Right lung (tissue), 10 donors: ENCODE data around the gene CBLN1. TPM values are rescaled to one million over a fixed set of nuclear protein-coding genes. Genes with fewer than 3 reads are reported as not detected.

Source experiments
- DNase-seq, 2 donors: peaks; one replicate each; pipeline ENCODE4 v3.0.0-alpha.2; 2013
- long read RNA-seq, 8 donors: transcript quantifications; one replicate each; lab custom pipeline, GENCODE V29; 2026
- polyA plus RNA-seq, 5 donors: library from polyadenylated mRNA; unstranded; fragments of 120-200 nt; gene quantifications; one replicate each; pipeline versions ENCODE4 v1.2.1 to v1.2.3, GENCODE V29; 2013; ENCODE audit warnings: inconsistent platforms in 1 of 5, low replicate concordance in 1 of 5; ENCODE audit not compliant: insufficient read length in 5 of 5, insufficient read depth in 1 of 5

CBLN1 gene
- polyA plus RNA-seq = under 1 TPM; 0.08 to 0.78 (median 0.22) TPM
- long read RNA-seq, donor 1 = 0 reads
- long read RNA-seq, donor 2 = 0 reads
- long read RNA-seq, donor 3 = 0 reads
- long read RNA-seq, donor 4 = 0 reads
- long read RNA-seq, donor 5 = 0 reads
- long read RNA-seq, donor 6 = 0 reads
- long read RNA-seq, donor 7 = 0 reads
- long read RNA-seq, donor 8 = 0 reads

GRCh38 chr16:49281480-49281842 lies at the start of gene CBLN1:
Gene CBLN1, minus strand, starts transcription at chr16:49281838. Its CDS starts 373 bp downstream, at chr16:49281465.
- no peak for DNase-seq

DNA sequence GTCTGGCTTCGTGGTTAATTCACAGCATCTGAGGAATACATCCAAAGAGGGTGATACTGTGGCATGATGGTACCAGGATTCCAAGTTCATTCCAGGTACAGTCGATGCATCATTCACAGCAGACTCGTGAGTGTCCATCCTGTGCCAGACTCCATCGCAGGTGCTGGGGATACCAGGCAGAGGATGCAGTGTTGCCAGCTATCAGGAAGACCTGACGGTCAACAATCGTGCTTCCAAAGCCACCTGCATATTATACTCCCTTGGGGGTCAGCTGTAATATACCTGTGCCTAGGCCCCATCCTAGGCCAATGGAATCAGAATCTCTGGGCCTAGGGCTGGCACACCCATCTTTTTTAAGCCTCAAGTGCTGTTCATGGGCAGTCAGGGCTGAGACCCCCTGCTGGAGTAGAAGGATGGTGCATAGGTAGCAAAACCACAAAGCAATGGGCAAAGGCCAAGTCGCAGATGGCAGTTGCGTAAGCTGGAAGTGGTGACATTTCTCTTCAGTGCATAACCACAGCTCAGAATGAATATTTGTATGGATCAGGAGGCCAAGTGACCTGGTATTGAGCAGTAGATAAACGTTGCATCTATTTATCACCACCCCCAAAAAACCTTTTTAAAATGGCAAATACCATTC lies 49.0 kb upstream of the CBLN1 start:
- no peak for DNase-seq

DNA sequence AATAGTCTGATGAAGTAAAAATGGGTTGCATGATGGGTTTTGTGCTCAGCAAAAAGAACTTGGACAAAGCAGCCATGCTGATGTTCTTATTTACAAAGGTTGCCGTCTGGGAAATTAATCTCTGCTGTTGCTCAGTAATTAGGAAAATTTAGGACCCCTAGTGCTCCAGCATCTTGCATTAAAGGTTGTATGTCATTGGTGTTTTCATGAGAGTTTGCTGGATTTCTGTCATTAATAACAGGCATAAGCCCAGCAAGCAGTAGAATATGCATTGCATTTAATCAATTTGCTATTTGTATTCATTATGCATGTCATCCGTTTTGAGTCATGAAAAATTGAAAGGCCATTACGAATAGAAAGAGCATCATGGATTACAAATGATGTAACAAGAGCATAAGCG lies 46.7 kb upstream of the CBLN1 start:
- no peak for DNase-seq

DNA sequence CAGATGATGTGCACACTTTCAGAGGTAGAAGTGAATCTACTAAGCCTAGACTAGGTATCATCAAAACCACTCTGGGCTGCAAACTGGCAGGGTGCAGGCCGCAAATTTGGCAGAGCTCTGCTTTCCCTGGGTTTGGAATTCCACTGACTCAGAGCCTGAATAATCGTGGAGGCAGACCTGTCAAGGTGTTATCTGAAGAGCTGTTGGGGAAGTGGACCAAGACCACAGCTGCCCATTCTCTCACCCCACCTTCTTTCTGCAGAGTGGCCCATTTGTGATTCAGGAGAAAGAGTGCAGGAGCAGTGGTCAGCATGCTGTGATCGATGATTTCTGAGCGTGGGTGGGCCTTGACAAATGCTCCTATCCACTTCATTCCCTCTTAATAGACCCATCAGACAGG lies 45.8 kb upstream of the CBLN1 start:
- DNase-seq = no peak

GRCh38 chr16:49324703-49325102 lies 43.1 kb upstream of the CBLN1 start:
- no peak for DNase-seq

DNA sequence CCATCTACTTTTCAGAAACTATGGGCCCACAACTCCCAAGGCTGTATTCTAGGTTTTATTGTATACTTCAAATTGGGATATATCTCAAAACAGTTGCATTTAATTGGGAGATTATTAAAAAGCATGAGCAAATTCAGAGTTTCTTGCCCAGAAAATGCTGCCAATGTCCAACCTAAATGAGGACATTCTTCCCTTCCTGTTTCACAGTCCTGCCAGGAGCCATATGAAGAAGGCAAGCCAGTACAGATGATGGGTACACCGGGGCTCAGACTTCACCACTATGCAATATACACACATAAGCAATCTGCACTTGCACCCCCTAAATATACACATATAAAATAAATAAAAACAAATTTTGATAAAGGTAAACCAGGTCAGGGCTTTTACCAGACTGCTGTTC lies 34.0 kb upstream of the CBLN1 start:
- DNase-seq = no peak

- no peak for DNase-seq
These were observed 30.8 kb upstream of the CBLN1 start for GRCh38 chr16:49312389-49312985.

DNA sequence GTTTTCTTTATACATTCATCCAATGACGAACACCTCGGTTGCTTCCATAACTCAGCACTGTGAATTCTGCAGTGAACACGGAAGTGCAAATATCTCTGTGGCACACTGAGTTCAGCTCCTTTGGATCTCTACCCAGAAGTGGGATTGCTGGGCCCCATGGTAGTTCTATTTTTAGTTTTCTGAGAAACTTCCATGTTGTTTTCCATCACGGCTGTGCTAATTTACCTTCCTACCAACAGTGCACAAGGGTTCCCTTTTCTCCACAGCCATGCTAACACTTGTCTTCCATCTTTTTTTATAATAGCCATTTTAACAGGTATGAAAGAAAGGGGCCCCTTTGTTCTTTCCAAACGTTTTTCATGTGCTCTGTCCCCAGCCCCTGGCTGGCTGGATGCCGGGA lies 30.2 kb upstream of the CBLN1 start:
- DNase-seq = no peak

GRCh38 chr16:49307176-49307575 lies 25.5 kb upstream of the CBLN1 start:
- DNase-seq = no peak

DNA sequence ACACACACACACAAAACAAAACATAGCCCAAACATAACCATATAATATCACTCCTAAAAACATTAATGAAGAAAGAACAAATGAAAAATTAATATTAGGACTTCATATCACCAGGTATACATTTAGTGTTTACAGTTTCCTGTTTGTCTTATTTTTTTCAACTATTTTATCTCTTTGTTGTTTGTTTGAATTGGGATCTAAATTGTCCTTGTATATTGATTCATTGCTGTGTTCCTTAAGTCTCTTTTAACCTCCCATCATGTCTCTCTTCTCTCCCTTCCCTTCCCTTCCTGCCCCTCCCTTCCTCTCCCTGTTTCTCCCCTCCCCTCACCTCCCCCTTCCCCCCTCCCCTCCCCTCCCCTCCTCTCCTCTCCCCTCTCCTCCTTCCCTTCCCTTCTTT lies 23.8 kb upstream of the CBLN1 start:
- DNase-seq = no peak

DNA sequence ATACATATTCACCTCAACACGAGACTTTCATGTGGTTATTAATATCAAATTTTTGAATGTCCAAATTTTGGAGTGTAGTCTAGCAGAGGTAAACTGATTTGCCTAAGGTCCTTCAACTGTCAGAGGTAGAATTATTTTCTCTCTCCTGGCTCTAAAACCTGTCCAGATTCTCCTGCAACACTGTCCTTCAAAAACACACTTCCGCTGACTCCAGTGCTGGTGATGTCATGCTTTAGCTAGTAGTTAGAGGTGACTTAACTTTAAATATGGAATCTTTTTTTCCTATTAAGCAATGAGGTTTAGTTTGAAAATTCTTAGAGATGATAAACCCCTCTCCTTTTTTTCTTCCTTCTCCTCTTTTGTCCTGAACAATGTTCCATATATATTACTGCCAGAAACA lies 10.8 kb upstream of the CBLN1 start:
- DNase-seq = no peak

- no peak for DNase-seq
These were observed 5.9 kb upstream of the CBLN1 start for GRCh38 chr16:49287572-49287971.

GRCh38 chr16:49284962-49285361 lies 3.3 kb upstream of the CBLN1 start:
- DNase-seq = no peak

GRCh38 chr16:49283376-49284049 lies 1.9 kb upstream of the CBLN1 start:
- DNase-seq = no peak

DNA sequence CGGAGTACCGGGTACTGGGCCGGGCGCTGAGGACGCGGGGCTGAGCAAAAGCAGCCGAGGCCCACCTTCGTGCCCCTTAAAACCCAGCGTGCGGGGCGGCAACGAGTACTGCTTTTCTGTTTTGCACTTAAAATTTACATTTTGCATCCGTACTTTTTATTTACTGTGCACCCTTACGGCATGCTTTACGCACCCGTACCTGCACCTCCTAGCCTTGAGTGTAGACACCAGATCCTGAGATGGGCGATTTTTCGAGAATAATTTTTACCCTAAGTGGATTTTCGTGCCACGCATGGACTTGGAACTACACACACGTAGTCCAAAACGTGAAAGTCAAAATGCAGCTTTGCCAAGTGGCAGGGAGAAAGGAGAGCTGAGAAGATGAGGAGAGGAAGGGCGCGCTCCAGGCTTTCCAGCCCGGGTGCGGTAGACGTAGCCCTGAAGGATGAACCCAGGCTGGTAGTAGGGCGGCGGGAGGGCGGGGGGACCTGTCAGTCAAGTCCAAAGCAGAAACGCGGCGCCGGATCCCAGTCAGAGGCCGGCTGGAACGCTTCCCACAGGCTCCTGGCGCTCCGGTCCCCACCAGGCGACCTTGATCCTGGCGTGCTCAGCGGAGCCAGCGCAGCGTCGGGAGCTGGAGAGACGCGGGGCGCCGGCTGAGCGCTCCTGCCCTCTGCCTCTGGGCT lies 1.2 kb upstream of the CBLN1 start:
- DNase-seq = no peak

DNA sequence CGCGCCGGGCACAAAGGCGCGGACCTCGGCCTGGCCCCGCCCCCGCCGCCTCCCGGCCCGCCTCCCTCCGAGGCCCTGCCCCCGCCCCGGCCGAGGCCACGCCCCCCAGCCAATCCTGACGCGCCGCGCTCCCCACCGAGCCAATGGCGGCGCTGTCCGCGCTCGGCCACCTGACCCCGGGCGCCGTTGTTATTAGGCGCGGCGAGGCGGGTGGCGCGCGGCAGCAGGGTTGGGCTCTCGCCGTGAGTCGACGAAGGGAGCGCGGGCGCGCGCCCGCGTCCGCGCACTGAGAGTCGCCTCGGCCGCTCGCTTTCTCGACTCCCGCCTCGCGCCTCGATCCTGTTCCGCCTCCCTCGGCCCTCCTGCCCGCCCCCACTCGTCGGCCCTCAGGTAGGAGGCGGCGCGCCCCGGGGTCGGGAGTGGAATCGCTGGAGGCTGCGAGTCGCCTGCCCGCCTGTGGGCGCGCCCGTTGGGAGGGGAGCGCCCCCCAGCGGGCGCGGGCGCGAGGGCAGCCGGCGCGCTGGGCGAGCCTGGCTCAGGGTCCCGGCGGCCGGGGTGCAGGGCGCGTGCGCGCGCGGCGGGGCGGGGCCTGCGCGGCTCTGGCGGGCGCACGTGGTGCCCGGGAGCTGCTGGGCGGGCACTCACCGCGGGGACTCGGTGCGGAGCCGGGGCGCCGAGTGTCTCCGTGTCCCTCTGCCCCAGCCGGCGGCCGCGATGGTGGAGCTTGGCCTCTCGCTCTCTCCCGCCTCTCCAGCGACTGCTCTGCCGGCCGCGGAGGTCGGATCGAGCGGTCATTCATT lies 405 bp upstream of the CBLN1 start:
- DNase-seq = peak; percentile 59 to 65

GRCh38 chr16:49280841-49281371 lies 732 bp downstream of the CBLN1 start:
- DNase-seq = no peak

DNA sequence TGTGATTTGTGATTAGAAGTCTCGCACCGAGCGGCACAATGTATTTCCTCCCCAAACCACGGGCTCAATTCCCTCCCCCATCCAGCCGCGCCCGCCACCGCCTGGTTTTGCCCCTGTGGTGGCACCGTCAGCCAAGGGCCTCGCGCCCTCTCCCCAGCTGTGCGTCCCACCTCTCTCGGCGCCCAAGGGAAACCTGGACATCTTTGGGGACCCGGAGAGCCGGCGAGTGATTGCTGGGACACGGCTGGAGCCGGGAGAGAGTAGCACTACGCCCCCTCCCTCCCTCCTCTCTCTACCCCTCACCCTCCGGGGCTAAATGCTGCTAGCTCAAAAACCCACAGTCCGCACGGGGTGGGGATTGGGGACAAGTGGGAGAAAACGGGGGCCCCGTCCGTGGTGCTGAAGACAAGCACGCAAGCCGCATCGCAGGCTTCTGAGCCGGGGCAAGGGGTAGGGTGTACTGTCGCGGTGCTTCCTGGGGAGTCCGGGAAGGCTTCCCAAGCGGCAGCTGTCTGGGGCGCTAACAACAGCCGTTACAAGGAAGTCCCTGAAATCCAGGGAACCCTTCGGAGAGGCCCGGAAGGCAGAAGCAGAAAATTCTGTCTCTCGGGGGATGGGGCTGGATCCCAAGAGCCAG lies 1.4 kb downstream of the CBLN1 start:
- no peak for DNase-seq

GRCh38 chr16:49278944-49279725 lies 2.5 kb downstream of the CBLN1 start:
- DNase-seq = no peak

- DNase-seq = no peak
These were observed 3.1 kb downstream of the CBLN1 start for GRCh38 chr16:49278567-49278827.
